Aorta (tissue), 5 donors: ENCODE results near the gene RUNX1. TPM values are rescaled to one million over a fixed set of nuclear protein-coding genes. Genes with fewer than 3 reads are reported as not detected.

Experiments used
- ATAC-seq: fragments of 200-7000 bp; cut with Tn5 transposase; one replicate; pipeline ENCODE4 v1.9.1; 2022; ENCODE audit warnings: moderate library complexity; ENCODE audit not compliant: low FRiP score
- DNase-seq, 2 donors: peaks; one replicate each; pipeline ENCODE4 v3.0.0-alpha.2; 2020
- H3K27ac ChIP-seq, 2 donors: one replicate each; pipeline ENCODE4 v1.5.1; 2013; ENCODE audit warnings: low read length in 2 of 2, mild to moderate bottlenecking in 2 of 2, moderate library complexity in 2 of 2, control low read depth in 1 of 2, inconsistent platforms in 1 of 2, low read depth in 1 of 2
- H3K27me3 ChIP-seq, 2 donors: one replicate each; pipeline ENCODE4 v1.6.1; 2013; ENCODE audit warnings: control low read depth in 1 of 2, low read length in 1 of 2, mild to moderate bottlenecking in 1 of 2, moderate library complexity in 1 of 2; ENCODE audit not compliant: insufficient read depth in 2 of 2, control insufficient read depth in 1 of 2
- H3K36me3 ChIP-seq, 2 donors: one replicate each; pipeline ENCODE4 v1.6.1; 2013; ENCODE audit warnings: control low read depth in 1 of 2, low read length in 1 of 2, mild to moderate bottlenecking in 1 of 2; ENCODE audit not compliant: insufficient read depth in 2 of 2, control insufficient read depth in 1 of 2
- H3K4me1 ChIP-seq, 2 donors: one replicate each; pipeline ENCODE4 v1.6.1; 2013; ENCODE audit warnings: low read length in 2 of 2, control low read depth in 1 of 2, mild to moderate bottlenecking in 1 of 2, moderate library complexity in 1 of 2; ENCODE audit not compliant: insufficient read depth in 2 of 2, control insufficient read depth in 1 of 2
- H3K4me3 ChIP-seq, 2 donors: one replicate each; pipeline ENCODE4 v1.5.1; 2013; ENCODE audit warnings: low read length in 2 of 2, control low read depth in 1 of 2, mild to moderate bottlenecking in 1 of 2
- H3K9me3 ChIP-seq: one replicate; pipeline ENCODE4 v1.6.1; 2013; ENCODE audit warnings: mild to moderate bottlenecking, low read length; ENCODE audit not compliant: control insufficient read depth
- WGBS, 2 donors: extraction: QIAGEN DNeasy Blood & Tissue Kit; methylation state at CpG; one replicate each; pipeline ENCODE4 v1.1.7; 2013; 5-methylcytosine and 5-hydroxymethylcytosine counted together
- intact Hi-C, 2 donors: fragments of 100-400 bp; cut with DNase I; formaldehyde crosslinking; loops; one replicate each; pipeline versions ENCODE4 v1.14.2 to v1.15.0; 2022
- polyA plus RNA-seq, 2 donors: library from polyadenylated mRNA; stranded (reverse); fragments of 200-250 nt; gene quantifications; one replicate each; pipeline ENCODE4 v1.2.3, GENCODE V29; 2013
- total RNA-seq, 2 donors: library from RNA; stranded (reverse); fragmentation: NEBNext Ultra II Directional; extraction: Animal tissue kit (Norgen Biotek cat#: 25700); gene quantifications; one replicate each; pipeline ENCODE4 v1.2.1, GENCODE V29; 2021
- donor health status: healthy with polysubstance abuse.
- donor health status: Bipolar disorder and iron deficiency.
- donor health status: DM: no; HTN: no; CAD: no.
- donor health status: DM: no; HTN: no; CAD: no.
- donor health status: DM: yes; HTN: yes; CAD: no.

Gene RUNX1
- total and polyA plus RNA-seq, 4 donors, result 2.9 to 128 (median 31.6) TPM

DNA sequence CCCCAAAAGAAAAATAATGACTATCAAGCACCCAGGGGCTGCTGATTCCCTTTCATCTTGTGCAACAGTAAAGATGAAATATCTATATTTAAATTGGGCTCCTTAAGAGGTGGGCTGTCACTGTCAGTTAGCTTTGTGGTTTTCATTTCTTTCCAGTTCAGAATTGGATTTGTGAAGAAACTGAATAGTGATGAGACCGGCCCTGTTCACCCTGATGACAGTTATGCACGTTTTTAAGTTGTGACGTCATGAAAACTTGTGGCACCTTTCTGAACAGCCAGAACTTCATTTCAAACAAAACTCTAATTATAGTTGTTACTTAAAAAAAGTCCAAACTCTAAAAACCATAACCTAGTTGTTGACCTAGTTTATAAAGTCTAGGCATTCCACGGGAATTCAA is 125.9 kb downstream of the RUNX1 start:
- no peak for DNase-seq
- Histone ChIP-seq H3K9me3 (no peaks in the 10 kb centered on the region), H3K27me3 (no peaks in the 10 kb centered on the region), H3K4me1 (no peaks in the 10 kb centered on the region), H3K4me3 (no peak overlapping the region), H3K36me3 (no peaks in the 10 kb centered on the region), H3K27ac (no peak overlapping the region)
- intact Hi-C loops, result no loop called here
- 81 to 82% methylated on average over 4 of the region's 4 CpGs for WGBS, 2 donors
- ATAC-seq, result no peak

DNA sequence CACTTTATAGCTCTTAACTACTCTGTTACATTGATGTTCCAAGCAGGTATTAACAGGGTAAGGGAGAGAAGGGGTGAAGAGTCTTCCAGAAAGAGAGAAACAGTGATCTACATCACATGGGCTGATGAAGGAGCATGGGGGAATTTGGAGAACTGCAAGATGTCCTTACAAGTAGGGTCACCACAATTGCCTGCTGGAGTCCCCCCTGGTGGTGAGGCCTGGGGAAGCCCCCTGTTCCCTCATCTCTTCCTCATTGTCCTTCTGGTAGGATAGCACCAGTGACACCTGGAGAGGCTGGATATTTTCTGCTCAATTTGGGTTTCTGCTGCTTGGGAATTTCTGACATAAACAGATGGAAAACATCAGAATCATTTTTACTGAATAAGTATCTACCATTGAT is 126.6 kb downstream of the RUNX1 start:
- no peaks in the 10 kb centered on the region for H3K9me3 ChIP-seq
- intact Hi-C loops, result no loop called here

DNA sequence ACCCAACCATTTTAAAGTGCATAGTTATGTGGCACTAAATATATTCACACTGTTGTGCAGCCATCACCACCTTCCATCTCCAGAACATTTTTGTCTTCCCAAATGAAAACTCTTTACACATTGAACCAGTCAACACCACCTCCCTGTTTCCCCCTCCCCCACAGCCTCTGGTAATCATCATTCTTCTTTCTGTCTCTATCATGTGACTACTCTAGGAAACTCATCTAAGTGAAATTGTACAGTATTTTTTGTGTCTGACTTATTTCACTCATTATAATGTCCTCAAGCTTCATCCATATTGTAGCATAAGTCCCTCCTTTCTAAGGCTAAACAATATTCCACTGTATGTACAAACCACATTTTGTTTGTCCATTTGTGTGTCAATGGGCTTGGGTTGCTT is 128.0 kb downstream of the RUNX1 start:
- intact Hi-C loops, result no loop called here
- Histone ChIP-seq H3K36me3 (no peaks in the 10 kb centered on the region), H3K9me3 (no peaks in the 10 kb centered on the region), H3K4me3 (no peak overlapping the region), H3K4me1 (no peaks in the 10 kb centered on the region), H3K27ac (no peak overlapping the region), H3K27me3 (no peaks in the 10 kb centered on the region)
- ATAC-seq (no peak), DNase-seq (no peak)

More for the DNA sequence above, 126.6 kb downstream of the RUNX1 start:
- H3K27ac ChIP-seq, result no peak overlapping the region
- no peak for DNase-seq
- H3K36me3 ChIP-seq, result no peaks in the 10 kb centered on the region
- H3K27me3 ChIP-seq, result no peaks in the 10 kb centered on the region
- H3K4me1 ChIP-seq, result no peaks in the 10 kb centered on the region
- H3K4me3 ChIP-seq, result no peak overlapping the region
- no peak for ATAC-seq

DNA sequence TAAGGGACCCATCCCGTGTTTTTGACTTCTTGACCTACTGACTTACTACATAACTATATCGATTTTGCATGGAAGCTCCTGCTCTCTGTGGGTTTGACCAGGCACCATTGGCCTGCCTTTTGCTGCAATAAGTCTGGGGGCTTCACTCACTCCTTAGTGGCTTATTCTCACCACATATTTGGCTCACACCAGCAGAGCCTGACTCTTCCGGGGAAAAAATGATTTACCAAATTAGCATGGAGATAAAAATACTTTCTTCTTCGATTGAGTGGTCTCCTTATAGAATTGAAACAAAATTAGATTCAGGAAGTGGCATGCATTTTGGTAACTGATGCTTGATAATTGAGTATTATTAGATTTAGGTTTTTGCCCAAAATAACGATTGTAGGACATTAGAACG is 129.7 kb downstream of the RUNX1 start:
- no peaks in the 10 kb centered on the region for H3K36me3 ChIP-seq
- no peaks in the 10 kb centered on the region for H3K9me3 ChIP-seq
- intact Hi-C loops, result no loop called here
- ATAC-seq (no peak), DNase-seq (no peak)
- H3K4me3 ChIP-seq, result no peak overlapping the region
- no peaks in the 10 kb centered on the region for H3K27me3 ChIP-seq
- no peaks in the 10 kb centered on the region for H3K4me1 ChIP-seq
- WGBS, 2 donors, result 60 to 62% methylated on average over 6 of the region's 6 CpGs
- no peak overlapping the region for H3K27ac ChIP-seq

DNA sequence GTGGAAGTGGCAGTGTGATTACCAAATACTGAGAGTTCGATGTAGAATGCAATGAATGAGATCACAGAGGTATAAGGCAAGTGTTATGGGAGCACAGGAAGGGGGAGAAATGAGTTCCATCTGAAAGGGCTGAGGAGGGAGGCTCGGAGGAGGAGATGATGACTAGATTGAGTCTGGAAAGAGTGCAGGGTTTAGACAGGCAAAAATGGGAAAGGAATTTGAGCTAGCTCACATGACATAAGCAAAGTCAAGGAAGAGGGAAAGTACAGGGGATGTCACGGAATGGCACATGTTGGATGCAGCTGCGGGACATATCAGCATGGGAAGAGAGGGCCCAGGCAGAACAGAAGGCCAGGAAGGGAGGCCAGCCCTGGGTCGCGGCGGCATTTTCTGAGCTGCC is 132.7 kb downstream of the RUNX1 start:
- no peak for ATAC-seq
- no peaks in the 10 kb centered on the region for H3K9me3 ChIP-seq

DNA sequence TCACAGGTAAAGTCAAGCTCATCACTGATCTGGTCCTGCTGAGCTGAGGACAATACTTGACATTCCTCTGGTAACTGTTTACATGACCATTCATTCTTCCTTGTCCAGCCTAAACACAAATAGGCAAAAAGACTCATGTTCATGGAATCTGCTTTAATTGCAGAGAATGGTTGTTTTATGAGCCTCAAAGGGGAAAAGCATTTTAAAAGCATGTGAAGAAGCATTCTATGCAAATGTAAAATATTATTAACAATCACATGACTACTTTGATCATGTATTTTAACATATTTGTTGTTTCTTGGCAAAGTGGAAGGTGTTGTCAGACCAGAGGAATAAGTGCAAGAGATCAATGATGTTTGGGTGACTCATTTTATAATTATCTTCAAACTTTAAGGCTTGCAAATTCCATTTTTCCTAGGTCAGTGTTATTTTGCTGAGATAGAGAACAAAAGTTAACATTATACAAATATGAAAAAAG is 133.7 kb downstream of the RUNX1 start:
- Histone ChIP-seq H3K27me3 (no peaks in the 10 kb centered on the region), H3K4me1 (no peaks in the 10 kb centered on the region), H3K4me3 (no peak overlapping the region), H3K9me3 (no peaks in the 10 kb centered on the region), H3K36me3 (no peaks in the 10 kb centered on the region), H3K27ac (no peak overlapping the region)
- ATAC-seq (no peak), DNase-seq (no peak)
- intact Hi-C loops, result no loop called here

More for the DNA sequence above, 132.7 kb downstream of the RUNX1 start:
- intact Hi-C loops, result no loop called here
- no peak overlapping the region for H3K27ac ChIP-seq
- no peak overlapping the region for H3K4me3 ChIP-seq
- H3K36me3 ChIP-seq, result no peaks in the 10 kb centered on the region
- H3K27me3 ChIP-seq, result no peaks in the 10 kb centered on the region
- no peaks in the 10 kb centered on the region for H3K4me1 ChIP-seq
- 78 to 85% methylated on average over 7 of the region's 7 CpGs for WGBS, 2 donors
- DNase-seq, result no peak

DNA sequence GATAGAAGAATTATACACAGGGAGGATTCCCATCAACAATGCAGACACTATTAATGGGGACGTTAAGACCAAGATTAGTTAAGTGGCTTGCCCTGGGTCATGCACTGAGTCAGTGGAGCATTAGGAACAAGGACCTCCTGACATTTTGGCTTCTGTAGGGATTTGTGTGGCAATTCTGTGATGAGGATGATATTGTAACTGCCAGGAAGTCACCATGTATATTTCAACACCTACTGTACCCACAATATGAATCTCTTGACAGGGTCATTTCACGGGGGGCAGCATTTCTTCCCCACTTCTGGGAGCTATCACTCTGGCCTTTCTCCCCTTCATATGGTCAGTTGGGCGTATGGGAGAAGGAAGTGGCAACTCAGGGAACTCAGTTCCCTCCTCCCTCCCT is 134.9 kb downstream of the RUNX1 start:
- WGBS, 2 donors, result 64 to 71% methylated on average over 3 of the region's 3 CpGs

DNA sequence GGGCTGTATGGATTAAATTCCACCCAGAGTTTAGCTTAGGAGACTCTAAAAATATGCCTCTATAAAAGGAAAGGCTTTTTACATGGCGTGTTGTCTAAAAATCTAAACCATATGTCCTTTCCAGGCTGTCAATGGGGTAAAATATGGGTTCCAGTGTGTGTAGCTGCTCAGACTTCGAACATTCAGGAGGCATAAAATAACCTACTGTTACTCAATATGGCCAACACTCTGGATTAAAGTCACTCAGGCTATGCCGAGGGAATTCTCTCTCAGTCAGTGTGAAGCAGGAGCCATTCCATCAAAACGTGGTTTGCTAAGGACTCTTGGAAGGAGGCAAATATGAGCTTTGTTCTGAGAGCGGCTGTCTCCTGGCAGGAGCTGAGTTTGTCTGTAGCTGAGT is 135.3 kb downstream of the RUNX1 start:
- no peaks in the 10 kb centered on the region for H3K9me3 ChIP-seq
- no peaks in the 10 kb centered on the region for H3K36me3 ChIP-seq
- H3K27ac ChIP-seq, result no peak overlapping the region
- 19 to 41% methylated on average over 5 of the region's 5 CpGs for WGBS, 2 donors
- intact Hi-C loops, result no loop called here
- H3K27me3 ChIP-seq, result no peaks in the 10 kb centered on the region
- DNase-seq (no peak), ATAC-seq (no peak)
- no peak overlapping the region for H3K4me3 ChIP-seq
- no peaks in the 10 kb centered on the region for H3K4me1 ChIP-seq

More for the DNA sequence above, 134.9 kb downstream of the RUNX1 start:
- DNase-seq (no peak), ATAC-seq (no peak)
- intact Hi-C loops, result no loop called here
- Histone ChIP-seq H3K36me3 (no peaks in the 10 kb centered on the region), H3K4me1 (no peaks in the 10 kb centered on the region), H3K4me3 (no peak overlapping the region), H3K27me3 (no peaks in the 10 kb centered on the region), H3K27ac (no peak overlapping the region), H3K9me3 (no peaks in the 10 kb centered on the region)

DNA sequence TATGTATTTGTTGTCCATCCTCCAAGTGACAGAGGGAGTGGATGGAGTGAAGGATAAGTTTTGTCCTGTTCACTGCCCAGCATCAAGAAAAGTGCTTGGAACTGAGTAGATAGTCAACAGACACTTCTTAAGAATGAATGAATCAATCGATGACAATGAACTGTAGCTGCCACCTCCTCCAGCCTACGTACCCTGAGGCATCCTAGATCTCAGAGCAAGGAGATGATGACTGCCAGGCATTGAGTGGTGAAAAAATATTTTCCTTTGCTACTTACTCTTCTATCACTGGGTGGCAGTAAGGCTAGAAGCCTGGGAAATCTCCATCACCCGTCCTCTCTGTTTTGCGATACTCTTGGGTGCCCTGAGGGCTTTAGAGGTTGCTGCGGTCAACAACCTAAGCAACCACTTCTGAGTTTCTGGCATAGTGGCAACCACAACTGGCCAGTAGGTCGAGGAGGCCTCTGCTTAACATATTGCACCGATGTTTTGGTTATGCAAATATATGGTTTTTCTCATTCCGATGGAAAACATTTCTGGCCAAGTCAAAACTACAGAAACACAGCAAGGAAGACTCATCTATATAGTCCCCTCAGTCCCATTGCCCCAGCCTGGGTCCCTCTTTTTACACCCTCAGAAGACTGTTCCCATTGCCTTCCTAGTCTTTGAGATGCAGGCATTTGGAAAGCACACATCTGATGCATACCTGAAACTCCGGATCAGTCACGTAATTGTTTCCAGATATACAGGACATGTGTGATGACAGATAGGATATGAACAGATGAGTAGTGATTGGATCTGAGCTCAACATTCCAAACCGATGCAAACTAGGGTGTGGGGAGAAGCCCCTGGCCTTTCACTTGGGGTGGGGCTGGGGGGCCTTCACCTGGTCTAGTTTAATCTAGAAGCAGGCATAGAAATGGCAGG is 136.8 kb downstream of the RUNX1 start:
- 71 to 76% methylated on average over 11 of the region's 11 CpGs for WGBS, 2 donors
- intact Hi-C loops, result no loop called here
- no peaks in the 10 kb centered on the region for H3K27me3 ChIP-seq
- no peaks in the 10 kb centered on the region for H3K4me1 ChIP-seq
- DNase-seq (no peak), ATAC-seq (no peak)
- no peaks in the 10 kb centered on the region for H3K9me3 ChIP-seq
- H3K36me3 ChIP-seq, result no peaks in the 10 kb centered on the region
- H3K27ac ChIP-seq, result no peak overlapping the region
- H3K4me3 ChIP-seq, result no peak overlapping the region
